Measurements from ENCODE around the gene UPF3A.
"Not testable (repeated sequence)": the region's sequence is repeated elsewhere in the genome, so short reads cannot be mapped to it uniquely, and the experiment has no call there.

The UPF3A gene

GRCh38 chr13:114281351-114282040, at the start of gene UPF3A:
Gene UPF3A (plus strand): TSS chr13:114281601. CDS start chr13:114281640, 39 bp downstream.
- DNase-seq (ENCODE audit: low read depth): peak; percentile 86

DNA sequence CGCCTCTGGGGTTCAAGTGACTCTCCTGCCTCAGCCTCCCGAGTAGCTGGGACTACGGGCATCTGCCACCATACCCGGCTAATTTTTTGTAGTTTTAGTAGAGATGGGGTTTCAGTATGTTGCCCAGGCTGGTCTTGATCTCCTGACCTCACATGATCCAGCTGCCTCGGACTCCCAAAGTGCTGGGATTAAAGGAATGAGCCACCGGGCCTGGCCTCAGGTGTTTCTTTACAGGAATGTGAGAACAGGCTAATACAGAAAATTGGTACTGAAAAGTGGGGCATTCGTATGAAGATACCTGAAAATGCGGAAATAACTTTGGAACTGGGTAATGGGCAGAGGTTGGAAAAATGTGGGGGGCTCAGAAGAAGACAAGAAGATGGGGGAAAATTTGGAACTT, 49.5 kb upstream of the UPF3A start:
- no peak for DNase-seq (ENCODE audit: low read depth)

- DNase-seq (ENCODE audit: low read depth): no peak
These were observed 47.1 kb upstream of the UPF3A start for GRCh38 chr13:114234266-114234644.

- peak; percentile 90 for DNase-seq (ENCODE audit: low read depth)
These were observed 46.6 kb upstream of the UPF3A start, which contains the start of gene CDC16 for GRCh38 chr13:114234645-114235421. Gene CDC16 (plus strand): TSS chr13:114234897. CDS start chr13:114235085, 188 bp downstream.

GRCh38 chr13:114235697-114236096, 45.7 kb upstream of the UPF3A start:
- DNase-seq (ENCODE audit: low read depth): no peak

GRCh38 chr13:114236227-114236626, 45.2 kb upstream of the UPF3A start:
- DNase-seq (ENCODE audit: low read depth): no peak

- DNase-seq (ENCODE audit: low read depth): no peak
These were observed 43.8 kb upstream of the UPF3A start for GRCh38 chr13:114237415-114238112.

DNA sequence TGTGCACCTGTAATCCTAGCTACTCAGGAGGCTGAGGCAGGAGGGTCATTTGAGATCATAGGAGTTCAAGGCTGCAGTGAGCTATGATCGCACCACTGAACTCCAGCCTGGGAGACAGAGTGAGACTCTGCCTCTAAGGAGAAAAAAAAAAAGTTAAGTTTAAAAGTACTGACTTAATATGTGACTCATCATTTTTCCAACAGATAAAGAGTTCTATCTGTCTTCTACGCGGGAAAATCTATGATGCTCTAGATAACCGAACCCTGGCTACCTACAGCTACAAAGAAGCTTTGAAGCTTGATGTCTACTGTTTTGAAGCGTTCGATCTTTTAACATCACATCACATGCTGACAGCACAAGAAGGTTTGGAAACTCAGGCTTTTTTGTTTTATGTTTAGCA, 39.5 kb upstream of the UPF3A start:
- DNase-seq (ENCODE audit: low read depth): no peak

GRCh38 chr13:114243971-114244370, 37.4 kb upstream of the UPF3A start:
- DNase-seq (ENCODE audit: low read depth): no peak

DNA sequence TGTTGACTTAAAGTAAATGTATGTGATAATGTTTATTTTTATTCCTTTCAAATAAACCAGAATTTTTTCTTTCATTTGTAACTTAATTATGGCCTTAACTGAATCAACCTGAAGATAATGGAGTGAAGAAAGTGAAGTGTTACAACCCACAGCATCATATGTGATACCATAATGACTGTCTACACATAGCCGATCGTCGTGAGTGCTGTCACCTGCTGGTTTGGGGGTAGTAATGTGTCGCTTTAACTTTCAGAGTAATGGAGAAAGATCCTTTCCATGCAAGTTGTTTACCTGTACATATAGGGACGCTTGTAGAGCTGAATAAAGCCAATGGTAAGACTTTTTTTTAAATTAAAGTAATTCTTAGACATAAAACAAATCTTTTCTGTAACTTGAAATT, 36.8 kb upstream of the UPF3A start:
- no peak for DNase-seq (ENCODE audit: low read depth)

DNA sequence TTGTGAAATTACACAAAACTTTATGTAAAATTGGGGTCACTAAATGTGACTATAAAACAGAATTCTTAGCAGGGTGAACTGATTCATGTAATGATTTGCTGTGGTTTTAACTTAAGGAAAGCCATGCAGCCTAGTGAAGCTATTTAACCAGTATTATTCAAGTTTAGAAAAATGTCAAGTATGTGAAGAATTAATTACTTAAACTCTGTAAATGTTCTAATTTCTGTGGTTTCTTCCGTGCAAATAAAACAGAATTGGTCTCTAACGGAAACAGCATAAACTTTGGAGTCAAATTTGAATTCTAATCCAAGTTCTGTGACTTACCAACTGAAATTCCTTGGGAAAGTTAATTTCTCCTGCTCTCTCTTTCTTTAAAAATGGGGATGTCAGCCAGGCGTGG, 33.4 kb upstream of the UPF3A start:
- DNase-seq (ENCODE audit: low read depth): no peak

- no peak for DNase-seq (ENCODE audit: low read depth)
These were observed 32.3 kb upstream of the UPF3A start for GRCh38 chr13:114249077-114249476.

DNA sequence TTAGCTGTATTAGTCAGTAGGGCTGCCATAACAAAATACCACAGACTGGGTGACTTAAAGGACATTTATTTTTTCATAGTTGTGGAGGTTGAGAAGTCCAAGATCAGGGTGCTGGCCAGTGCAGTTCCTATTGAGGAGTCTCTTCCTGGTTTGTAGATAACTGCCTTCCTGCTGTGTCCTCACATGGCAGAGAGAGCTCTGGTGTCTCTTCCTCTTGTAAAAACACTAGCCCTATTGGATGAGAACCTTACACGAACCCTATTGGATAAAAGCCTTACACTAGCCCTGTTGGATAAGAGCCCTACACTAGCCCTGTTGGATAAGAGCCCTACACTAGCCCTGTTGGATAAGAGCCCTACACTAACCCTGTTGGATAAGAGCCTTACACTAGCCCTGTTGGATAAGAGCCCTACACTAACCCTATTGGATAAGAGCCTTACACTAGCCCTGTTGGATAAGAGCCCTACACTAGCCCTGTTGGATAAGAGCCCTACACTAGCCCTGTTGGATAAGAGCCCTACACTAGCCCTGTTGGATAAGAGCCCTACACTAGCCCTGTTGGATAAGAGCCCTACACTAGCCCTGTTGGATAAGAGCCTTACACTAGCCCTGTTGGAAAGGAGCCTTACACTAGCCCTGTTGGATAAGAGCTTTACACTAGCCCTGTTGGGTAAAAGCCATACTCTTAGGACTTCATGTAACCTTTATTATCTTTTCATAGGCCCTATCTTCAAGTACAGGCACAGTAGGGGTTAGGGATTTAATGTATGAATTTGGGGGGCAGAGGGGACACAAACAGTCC, 29.6 kb upstream of the UPF3A start:
- DNase-seq (ENCODE audit: low read depth): not testable (repeated sequence)

GRCh38 chr13:114256547-114256946, 24.9 kb upstream of the UPF3A start:
- DNase-seq (ENCODE audit: low read depth): no peak

GRCh38 chr13:114257014-114257413, 24.4 kb upstream of the UPF3A start:
- DNase-seq (ENCODE audit: low read depth): no peak

- DNase-seq (ENCODE audit: low read depth): no peak
These were observed 22.8 kb upstream of the UPF3A start for GRCh38 chr13:114258589-114258988.

- no peak for DNase-seq (ENCODE audit: low read depth)
These were observed 22.0 kb upstream of the UPF3A start for GRCh38 chr13:114259374-114259773.

DNA sequence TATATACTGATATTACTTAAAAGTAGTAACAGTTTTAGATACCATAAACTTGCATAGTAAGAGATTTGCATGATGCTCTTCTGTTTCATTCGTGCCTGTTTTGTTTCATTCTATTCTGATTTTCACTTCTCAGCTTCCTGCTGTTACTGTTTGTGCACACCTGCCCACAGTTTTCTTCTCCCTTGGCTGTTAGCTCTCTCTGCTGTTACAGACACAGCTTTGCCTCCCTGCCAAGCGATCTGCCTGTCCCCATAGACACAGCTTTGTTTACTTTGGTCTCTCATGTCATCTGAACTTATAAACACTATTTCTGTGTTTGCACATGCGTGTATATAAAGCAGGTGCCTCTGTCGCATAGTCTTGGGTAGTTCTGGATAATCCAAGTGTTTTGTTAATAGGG, 21.4 kb upstream of the UPF3A start:
- DNase-seq (ENCODE audit: low read depth): no peak

GRCh38 chr13:114260814-114261213, 20.6 kb upstream of the UPF3A start:
- no peak for DNase-seq (ENCODE audit: low read depth)

DNA sequence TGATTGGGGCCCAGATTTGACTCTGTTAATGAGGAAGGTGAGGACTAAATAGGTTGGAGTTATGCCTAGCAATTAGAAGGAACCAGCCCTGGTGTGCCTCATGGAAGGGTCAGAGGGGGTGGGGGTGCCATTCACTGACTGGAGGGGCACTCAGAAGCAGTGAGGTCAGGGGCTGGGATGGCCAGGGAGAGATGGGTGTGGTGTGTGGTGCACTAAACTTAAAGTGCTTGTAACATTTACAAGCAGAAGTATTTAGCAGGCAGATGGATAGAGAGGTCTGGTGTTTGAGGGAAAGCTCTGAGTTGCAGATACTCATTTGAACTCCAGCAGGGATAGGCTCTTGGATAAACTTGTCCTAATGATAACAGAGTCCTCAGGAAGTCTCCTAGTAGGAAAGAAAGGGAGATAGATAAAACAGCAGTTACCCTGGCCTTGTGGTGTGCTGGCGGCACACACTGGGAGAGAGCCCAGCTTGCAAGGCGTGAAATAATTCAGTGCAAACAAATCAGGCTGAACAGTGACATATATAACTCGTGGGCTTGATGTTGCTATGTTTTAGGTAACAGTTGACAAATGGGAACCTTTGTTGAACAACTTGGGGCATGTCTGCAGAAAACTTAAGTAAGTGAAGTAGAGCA, 20.0 kb upstream of the UPF3A start:
- DNase-seq (ENCODE audit: low read depth): no peak

DNA sequence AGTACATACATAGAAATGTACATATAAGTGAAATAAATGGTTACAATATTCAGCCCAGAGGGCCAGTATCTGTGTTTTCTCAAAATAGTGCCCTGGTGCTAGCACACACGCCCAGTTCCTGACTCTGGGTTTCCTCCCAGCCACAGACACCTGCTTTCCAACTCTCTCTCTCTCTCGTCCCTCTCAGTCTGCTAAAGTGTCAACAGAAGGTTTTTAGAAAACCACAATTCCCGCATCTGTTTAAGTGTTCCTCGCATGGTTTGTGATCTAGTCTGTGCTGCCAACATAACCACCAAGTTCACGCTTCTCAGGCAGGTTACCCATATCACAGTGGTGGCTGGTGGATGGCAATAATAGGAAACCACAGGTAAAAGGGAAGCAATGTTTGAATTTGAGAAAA, 17.8 kb upstream of the UPF3A start:
- no peak for DNase-seq (ENCODE audit: low read depth)

- DNase-seq (ENCODE audit: low read depth): not testable (repeated sequence)
These were observed 17.1 kb upstream of the UPF3A start for GRCh38 chr13:114264313-114264712.
